HG03457 (cell line): ENCODE measurements around the gene LRRC15.

ENCODE experiments used
- ATAC-seq: cut with Tn5 transposase; IDR thresholded peaks from one replicate; pipeline ENCODE4 v1.9.1; 2021; ENCODE audit warnings: moderate number of reproducible peaks; ENCODE audit not compliant: unreplicated experiment

LRRC15 gene

GRCh38 chr3:194386066-194386465 lies 16.5 kb upstream of the LRRC15 start:
- no peak for ATAC-seq

- ATAC-seq, result no peak
Measured at GRCh38 chr3:194384569-194385001, 15.0 kb upstream of the LRRC15 start.

- ATAC-seq, result no peak
Measured at GRCh38 chr3:194384156-194384555, 14.6 kb upstream of the LRRC15 start.

- ATAC-seq, result no peak
Measured at GRCh38 chr3:194383276-194383940, 13.9 kb upstream of the LRRC15 start.

- ATAC-seq, result no peak
Measured at GRCh38 chr3:194382892-194383223, 13.3 kb upstream of the LRRC15 start.

GRCh38 chr3:194382196-194382891 lies 12.8 kb upstream of the LRRC15 start:
- no peak for ATAC-seq

GRCh38 chr3:194381460-194381875 lies 11.9 kb upstream of the LRRC15 start:
- ATAC-seq, result no peak

GRCh38 chr3:194380326-194380725 lies 10.8 kb upstream of the LRRC15 start:
- no peak for ATAC-seq

GRCh38 chr3:194379651-194380050 lies 10.1 kb upstream of the LRRC15 start:
- no peak for ATAC-seq

- ATAC-seq, result no peak
Measured at GRCh38 chr3:194379231-194379630, 9.7 kb upstream of the LRRC15 start.

GRCh38 chr3:194377708-194378107 lies 8.2 kb upstream of the LRRC15 start:
- ATAC-seq, result no peak

GRCh38 chr3:194376241-194376560 lies 6.7 kb upstream of the LRRC15 start:
- ATAC-seq, result no peak

- no peak for ATAC-seq
Measured at GRCh38 chr3:194375473-194376240, 6.1 kb upstream of the LRRC15 start.

- no peak for ATAC-seq
Measured at GRCh38 chr3:194374935-194375334, 5.4 kb upstream of the LRRC15 start.

GRCh38 chr3:194373899-194374298 lies 4.4 kb upstream of the LRRC15 start:
- ATAC-seq, result no peak

GRCh38 chr3:194373028-194373427 lies 3.5 kb upstream of the LRRC15 start:
- ATAC-seq, result no peak

GRCh38 chr3:194370753-194371152 lies 1.2 kb upstream of the LRRC15 start:
- no peak for ATAC-seq

- ATAC-seq, result no peak
Measured at GRCh38 chr3:194368918-194369317, 625 bp downstream of the LRRC15 start.

GRCh38 chr3:194367992-194368841 lies 1.3 kb downstream of the LRRC15 start:
- no peak for ATAC-seq

- ATAC-seq, result no peak
Measured at GRCh38 chr3:194365978-194366490, 3.5 kb downstream of the LRRC15 start.

- no peak for ATAC-seq
Measured at GRCh38 chr3:194365526-194365925, 4.0 kb downstream of the LRRC15 start.
